Left lung (tissue), 10 donors: ENCODE measurements around the gene ZNF808. TPM values are rescaled to one million over a fixed set of nuclear protein-coding genes. Genes with fewer than 3 reads are reported as not detected.
"Not testable (repeated sequence)": the region's sequence is repeated elsewhere in the genome, so short reads cannot be mapped to it uniquely, and the experiment has no call there.

ENCODE experiments used
- ATAC-seq: fragments of 200-7000 bp; cut with Tn5 transposase; one replicate; pipeline ENCODE4 v1.9.1; 2020; ENCODE audit warnings: moderate library complexity
- DNase-seq, 4 donors: peaks; one replicate each; pipeline ENCODE4 v3.0.0-alpha.2; 2013 to 2020
- H3K27ac ChIP-seq, 2 donors: fragments of 200-600 bp; sonication (generic) in 1 of 2; one replicate each; pipeline versions ENCODE4 v1.5.0 to v1.8.0; 2020 to 2021
- H3K27me3 ChIP-seq, 2 donors: fragments of 200-600 bp; sonication (generic) in 1 of 2; one replicate each; pipeline versions ENCODE4 v1.5.0 to v1.8.0; 2020 to 2021
- H3K36me3 ChIP-seq, 2 donors: fragments of 200-600 bp; sonication (generic) in 1 of 2; one replicate each; pipeline versions ENCODE4 v1.5.0 to v1.8.0; 2020 to 2021
- H3K4me1 ChIP-seq, 2 donors: fragments of 200-600 bp; one replicate each; pipeline ENCODE4 v1.8.0; 2021
- H3K4me3 ChIP-seq, 2 donors: fragments of 200-600 bp; sonication (generic) in 1 of 2; one replicate each; pipeline versions ENCODE4 v1.5.0 to v1.8.0; 2020 to 2021; ENCODE audit warnings: mild to moderate bottlenecking in 1 of 2
- H3K9me3 ChIP-seq, 2 donors: fragments of 200-600 bp; sonication (generic) in 1 of 2; one replicate each; pipeline versions ENCODE4 v1.5.0 to v1.8.0; 2020 to 2021
- CTCF ChIP-seq, 2 donors: fragments of 200-600 bp; sonication (generic) in 1 of 2; IDR thresholded peaks; one replicate each; pipeline versions ENCODE4 v1.5.0 to v1.8.0; 2021; ENCODE audit warnings: antibody characterized with exemption in 2 of 2
- intact Hi-C, 2 donors: fragments of 100-400 bp; cut with DNase I; formaldehyde crosslinking; loops; one replicate each; pipeline versions ENCODE4 v1.11.2 to v1.14.2; 2022
- polyA plus RNA-seq, 6 donors: library from polyadenylated mRNA; unstranded; fragments of 120-200 nt; gene quantifications; one replicate each; pipeline ENCODE4 v1.2.1, GENCODE V29; 2013; ENCODE audit not compliant: insufficient read length in 6 of 6
- total RNA-seq, 2 donors: library from RNA; stranded (reverse); fragmentation: NEBNext Ultra II Directional; extraction: Animal tissue kit (Norgen Biotek cat#: 25700); gene quantifications; one replicate each; pipeline ENCODE4 v1.2.1, GENCODE V29; 2021
- donor health status: DM: no; HTN: yes; CAD: no.
- donor health status: DM: no; HTN: no; CAD: no.

The ZNF808 gene
- total and polyA plus RNA-seq, 8 donors, result 13.9 to 24.6 (median 19.0) TPM

GRCh38 chr19:52516191-52516590 lies 11.3 kb upstream of the ZNF808 start:
- ATAC-seq (no peak), DNase-seq (no peak)
- no peak overlapping the region for H3K4me3 ChIP-seq
- no peak for TF ChIP-seq CTCF (IDR thresholded peaks at IDR 0.05)
- intact Hi-C loops, result no loop called here
- peaks cover 0 to 87% of the 10 kb centered on the region in 2 donors for H3K9me3 ChIP-seq
- peaks cover 0 to 7% of the 10 kb centered on the region in 2 donors for H3K27me3 ChIP-seq
- H3K4me1 ChIP-seq, result no peaks in the 10 kb centered on the region
- no peak overlapping the region for H3K27ac ChIP-seq
- peaks cover 0 to 17% of the 10 kb centered on the region in 2 donors for H3K36me3 ChIP-seq

DNA sequence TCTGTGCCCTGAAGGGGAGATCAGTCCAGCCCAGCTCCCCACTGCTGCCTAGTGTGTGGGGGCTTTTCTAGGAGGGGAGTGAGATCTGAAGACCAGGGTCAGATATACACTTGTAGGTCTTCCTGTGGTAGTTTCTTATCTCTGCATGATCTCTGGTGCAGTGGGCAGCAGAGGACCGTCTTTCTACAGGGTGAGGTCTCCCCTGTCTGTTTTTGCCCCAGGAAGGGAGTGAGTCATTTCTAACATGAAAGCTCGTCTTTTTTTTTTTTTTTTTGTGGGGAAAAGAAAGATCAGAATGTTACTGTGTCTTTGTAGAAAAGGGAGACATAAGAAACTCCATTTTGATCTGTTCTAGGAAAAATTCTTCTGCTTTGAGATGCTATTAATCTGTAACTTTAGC lies 8.8 kb upstream of the ZNF808 start:
- no peak for TF ChIP-seq CTCF (IDR thresholded peaks at IDR 0.05)
- Histone ChIP-seq H3K4me3 (no peak overlapping the region), H3K9me3 (peaks cover 0 to 85% of the 10 kb centered on the region in 2 donors), H3K36me3 (peaks cover 0 to 7% of the 10 kb centered on the region in 2 donors), H3K4me1 (no peaks in the 10 kb centered on the region), H3K27ac (no peak overlapping the region), H3K27me3 (peaks cover 0 to 7% of the 10 kb centered on the region in 2 donors)
- intact Hi-C loops, result no loop called here
- ATAC-seq (no peak), DNase-seq (no peak)

- H3K27ac ChIP-seq, H3K4me1 ChIP-seq, intact Hi-C loops, H3K4me3 ChIP-seq, H3K36me3 ChIP-seq, DNase-seq, ATAC-seq, H3K27me3 ChIP-seq: not testable (repeated sequence)
- H3K9me3 ChIP-seq, result peaks cover 0 to 84% of the 10 kb centered on the region in 2 donors
Measured at GRCh38 chr19:52519175-52519574, 8.3 kb upstream of the ZNF808 start.

DNA sequence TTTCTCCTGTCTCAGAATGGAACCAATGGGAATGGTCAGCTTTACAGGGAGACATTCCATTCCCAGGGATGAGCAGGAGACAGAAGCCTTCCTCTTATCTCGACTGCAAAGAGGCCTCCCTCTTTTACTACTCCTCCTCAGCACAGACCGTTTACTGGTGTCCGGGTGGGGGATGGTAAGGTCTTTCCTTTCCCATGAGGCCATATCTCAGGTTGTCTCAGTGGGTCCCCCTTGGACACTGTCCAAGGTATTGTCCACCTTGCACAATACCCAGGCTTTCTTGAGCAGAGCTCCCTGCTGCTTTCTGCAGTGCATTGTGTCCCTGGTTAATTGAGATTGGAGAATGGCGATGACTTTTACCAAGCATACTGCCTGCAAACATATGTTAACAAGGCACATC lies 7.5 kb upstream of the ZNF808 start:
- H3K4me3 ChIP-seq, result no peak overlapping the region
- no peak for ATAC-seq
- no peak for DNase-seq
- no peaks in the 10 kb centered on the region for H3K4me1 ChIP-seq
- intact Hi-C loops, result no loop called here
- H3K27me3 ChIP-seq, result peaks cover 0 to 7% of the 10 kb centered on the region in 2 donors
- H3K36me3 ChIP-seq, result peaks cover 0 to 4% of the 10 kb centered on the region in 2 donors
- no peak overlapping the region for H3K27ac ChIP-seq
- no peak for TF ChIP-seq CTCF (IDR thresholded peaks at IDR 0.05)
- H3K9me3 ChIP-seq, result peaks cover 0 to 84% of the 10 kb centered on the region in 2 donors

DNA sequence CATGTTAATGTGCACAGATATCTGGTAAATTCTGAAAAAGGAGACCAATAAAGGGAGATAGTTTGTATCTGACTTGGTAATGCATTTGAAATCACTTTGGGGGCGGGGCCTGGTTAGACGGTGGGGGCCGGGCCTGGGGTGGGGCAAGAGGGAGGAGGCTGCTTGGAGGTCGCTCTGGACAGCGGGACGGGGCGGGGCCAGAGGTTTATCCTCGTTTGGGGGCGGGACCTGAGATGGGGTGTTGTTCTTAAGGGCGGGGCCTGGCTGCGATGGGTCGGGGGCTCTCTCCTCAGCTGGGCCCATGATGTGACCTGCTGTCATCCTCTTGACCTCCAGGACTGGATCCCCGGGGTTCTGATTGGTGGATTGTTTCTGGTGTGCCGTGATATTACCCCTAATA lies 4.9 kb upstream of the ZNF808 start:
- intact Hi-C loops, result no loop called here
- ATAC-seq (no peak), DNase-seq (no peak)
- TF ChIP-seq CTCF (IDR thresholded peaks at IDR 0.05), result no peak
- Histone ChIP-seq H3K27me3 (peaks cover 0 to 7% of the 10 kb centered on the region in 2 donors), H3K4me1 (peaks cover 0 to 3% of the 10 kb centered on the region in 2 donors), H3K27ac (no peak overlapping the region), H3K4me3 (no peak overlapping the region), H3K9me3 (peaks cover 0 to 67% of the 10 kb centered on the region in 2 donors), H3K36me3 (peaks cover 0 to 4% of the 10 kb centered on the region in 2 donors)

DNA sequence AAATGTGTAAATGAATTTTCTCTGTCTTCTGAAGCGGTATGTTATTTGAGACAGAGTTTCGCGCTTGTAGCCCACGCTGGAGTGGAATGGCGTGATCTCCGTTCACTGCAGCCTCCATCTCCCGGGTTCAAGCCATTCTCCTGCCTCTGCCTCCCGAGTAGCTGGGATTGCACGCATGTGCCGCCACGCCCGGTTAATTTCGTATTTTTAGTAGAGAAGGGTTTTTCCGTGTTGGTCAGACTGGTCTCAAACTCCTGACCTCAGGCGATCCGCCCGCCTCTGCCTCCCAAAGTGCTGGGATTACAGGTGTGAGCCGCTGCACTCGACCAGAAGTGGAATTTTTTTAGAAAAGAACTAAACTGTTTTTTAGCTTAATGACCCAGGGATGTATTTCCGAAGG lies 3.4 kb upstream of the ZNF808 start:
- intact Hi-C loops, result no loop called here
- DNase-seq, result no peak
- no peak for ATAC-seq

More for the DNA sequence above, 3.4 kb upstream of the ZNF808 start:
- peaks cover 0 to 2% of the 10 kb centered on the region in 2 donors for H3K36me3 ChIP-seq
- TF ChIP-seq CTCF (IDR thresholded peaks at IDR 0.05), result no peak
- H3K9me3 ChIP-seq, result peaks cover 0 to 57% of the 10 kb centered on the region in 2 donors
- H3K4me3 ChIP-seq, result no peak overlapping the region
- H3K27me3 ChIP-seq, result peaks cover 0 to 7% of the 10 kb centered on the region in 2 donors
- peaks cover 5 to 16% of the 10 kb centered on the region in 2 donors for H3K4me1 ChIP-seq
- H3K27ac ChIP-seq, result no peak overlapping the region
